ENCODE results near the gene TRERF1. TPM values are rescaled to one million over a fixed set of nuclear protein-coding genes. Genes with fewer than 3 reads are reported as not detected.

The TRERF1 gene
- polyA plus RNA-seq, 1 of the 3 experiments (the other 2 are of a cell fraction) = 3.6 TPM

DNA sequence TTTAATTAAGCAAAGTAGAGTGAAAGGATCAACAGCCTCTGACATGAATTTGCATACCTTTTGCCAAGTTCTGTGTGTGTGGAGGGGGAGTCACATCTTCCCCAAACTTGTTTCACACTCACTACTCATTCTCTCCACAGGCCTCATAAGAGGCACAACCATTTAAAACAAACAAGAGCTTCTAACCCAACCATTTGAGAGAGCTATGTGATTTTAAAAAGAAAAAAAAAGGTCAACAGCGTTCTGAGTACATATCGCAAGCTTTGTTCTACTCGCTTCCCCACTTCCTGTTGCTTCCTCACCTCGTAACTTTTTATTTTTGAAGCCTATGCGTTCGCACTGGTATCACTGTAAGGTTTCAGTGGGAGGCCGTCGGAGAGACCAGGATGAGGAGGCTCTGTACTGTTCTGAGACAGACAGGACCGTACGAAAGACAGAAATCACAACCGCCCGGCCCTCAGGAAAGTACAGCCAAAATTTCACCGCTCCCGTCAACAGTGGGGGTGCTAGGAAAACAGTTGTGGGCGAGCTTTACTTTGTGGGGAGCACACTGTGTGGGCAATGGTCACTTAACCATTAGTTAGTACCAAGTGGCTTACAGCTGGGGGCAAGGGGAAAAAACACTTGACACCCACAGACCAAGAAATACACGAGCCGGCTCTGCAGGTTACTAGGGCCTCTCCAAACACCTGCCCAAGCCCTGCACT is 61.3 kb downstream of the TRERF1 start:
- Histone ChIP-seq H2AFZ (ENCODE audit: low read depth) (no peak overlapping the region), H4K20me1 (ENCODE audit: insufficient read depth) (peaks cover 28% of the 10 kb centered on the region; the same call in 1 of the 2 replicates), H3K36me3 (replicated peaks in 1 of 2; ENCODE audit: control insufficient read depth in 1 of 2, insufficient read depth in 2 of 2, low read length in 1 of 2) (no peaks in the 10 kb centered on the region), H3K4me3 (ENCODE audit: low read depth in 2 of 2, low read length in 1 of 2) (no peak overlapping the region), H3K4me1 (ENCODE audit: control insufficient read depth in 1 of 2, insufficient read depth in 2 of 2, low read depth in 1 of 2, low read length in 1 of 2) (no peaks in the 10 kb centered on the region), H3K9ac (no peak overlapping the region), H3K79me2 (ENCODE audit: insufficient read depth) (peaks cover 17% of the 10 kb centered on the region), H3K9me3 (no peaks in the 10 kb centered on the region), H3F3A (replicated peaks; ENCODE audit: insufficient read depth) (no peaks in the 10 kb centered on the region), H3K9me2 (no peaks in the 10 kb centered on the region), H3K27me3 (ENCODE audit: insufficient read depth) (no peaks in the 10 kb centered on the region), H3K4me2 (no peak overlapping the region), H3K27ac (ENCODE audit: low read depth in 2 of 2, low read length in 1 of 2) (no peak overlapping the region)
- WGBS (ENCODE audit: low lambda C conversion rate) = 95% methylated on average over 17 of the region's 17 CpGs
- ChIA-PET POLR2A (no interaction called here), CTCF (interaction anchor here (1.2 to 1.6 kb wide), 2 partner anchors 9 to 157 kb away, joined by 5 read pairs; no protein-coding TSS in a partner anchor)
- TF ChIP-seq RAD21 (IDR thresholded peaks at IDR 0.05; ENCODE audit: low read length) (no peak), GABPA (IDR thresholded peaks at IDR 0.05; ENCODE audit: low read depth) (no peak), YY1 (IDR thresholded peaks at IDR 0.05; ENCODE audit: low read depth) (no peak), GATA2 (CRISPR knock-in tag; IDR thresholded peaks at IDR 0.05) (no peak), POLR2AphosphoS5 (IDR thresholded peaks at IDR 0.05; ENCODE audit: low read depth, low read length) (no peak), MEF2A (IDR thresholded peaks at IDR 0.05; ENCODE audit: borderline replicate concordance, low read depth) (no peak), RFX5 (IDR thresholded peaks at IDR 0.05; ENCODE audit: low read length) (no peak)
- TF ChIP-seq, protein P1, sequence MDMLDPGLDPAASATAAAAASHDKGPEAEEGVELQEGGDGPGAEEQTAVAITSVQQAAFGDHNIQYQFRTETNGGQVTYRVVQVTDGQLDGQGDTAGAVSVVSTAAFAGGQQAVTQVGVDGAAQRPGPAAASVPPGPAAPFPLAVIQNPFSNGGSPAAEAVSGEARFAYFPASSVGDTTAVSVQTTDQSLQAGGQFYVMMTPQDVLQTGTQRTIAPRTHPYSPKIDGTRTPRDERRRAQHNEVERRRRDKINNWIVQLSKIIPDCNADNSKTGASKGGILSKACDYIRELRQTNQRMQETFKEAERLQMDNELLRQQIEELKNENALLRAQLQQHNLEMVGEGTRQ (IDR thresholded peaks at IDR 0.05; ENCODE audit: borderline replicate concordance, low read depth, low read length) = no peak
- TF ChIP-seq, protein P2, sequence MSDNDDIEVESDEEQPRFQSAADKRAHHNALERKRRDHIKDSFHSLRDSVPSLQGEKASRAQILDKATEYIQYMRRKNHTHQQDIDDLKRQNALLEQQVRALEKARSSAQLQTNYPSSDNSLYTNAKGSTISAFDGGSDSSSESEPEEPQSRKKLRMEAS (IDR thresholded peaks at IDR 0.05; ENCODE audit: low read depth) = no peak
- TF ChIP-seq, protein P3, sequence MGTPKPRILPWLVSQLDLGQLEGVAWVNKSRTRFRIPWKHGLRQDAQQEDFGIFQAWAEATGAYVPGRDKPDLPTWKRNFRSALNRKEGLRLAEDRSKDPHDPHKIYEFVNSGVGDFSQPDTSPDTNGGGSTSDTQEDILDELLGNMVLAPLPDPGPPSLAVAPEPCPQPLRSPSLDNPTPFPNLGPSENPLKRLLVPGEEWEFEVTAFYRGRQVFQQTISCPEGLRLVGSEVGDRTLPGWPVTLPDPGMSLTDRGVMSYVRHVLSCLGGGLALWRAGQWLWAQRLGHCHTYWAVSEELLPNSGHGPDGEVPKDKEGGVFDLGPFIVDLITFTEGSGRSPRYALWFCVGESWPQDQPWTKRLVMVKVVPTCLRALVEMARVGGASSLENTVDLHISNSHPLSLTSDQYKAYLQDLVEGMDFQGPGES (IDR thresholded peaks at IDR 0.05; ENCODE audit: low read depth, low read length) = no peak
- TF ChIP-seq, protein P4, sequence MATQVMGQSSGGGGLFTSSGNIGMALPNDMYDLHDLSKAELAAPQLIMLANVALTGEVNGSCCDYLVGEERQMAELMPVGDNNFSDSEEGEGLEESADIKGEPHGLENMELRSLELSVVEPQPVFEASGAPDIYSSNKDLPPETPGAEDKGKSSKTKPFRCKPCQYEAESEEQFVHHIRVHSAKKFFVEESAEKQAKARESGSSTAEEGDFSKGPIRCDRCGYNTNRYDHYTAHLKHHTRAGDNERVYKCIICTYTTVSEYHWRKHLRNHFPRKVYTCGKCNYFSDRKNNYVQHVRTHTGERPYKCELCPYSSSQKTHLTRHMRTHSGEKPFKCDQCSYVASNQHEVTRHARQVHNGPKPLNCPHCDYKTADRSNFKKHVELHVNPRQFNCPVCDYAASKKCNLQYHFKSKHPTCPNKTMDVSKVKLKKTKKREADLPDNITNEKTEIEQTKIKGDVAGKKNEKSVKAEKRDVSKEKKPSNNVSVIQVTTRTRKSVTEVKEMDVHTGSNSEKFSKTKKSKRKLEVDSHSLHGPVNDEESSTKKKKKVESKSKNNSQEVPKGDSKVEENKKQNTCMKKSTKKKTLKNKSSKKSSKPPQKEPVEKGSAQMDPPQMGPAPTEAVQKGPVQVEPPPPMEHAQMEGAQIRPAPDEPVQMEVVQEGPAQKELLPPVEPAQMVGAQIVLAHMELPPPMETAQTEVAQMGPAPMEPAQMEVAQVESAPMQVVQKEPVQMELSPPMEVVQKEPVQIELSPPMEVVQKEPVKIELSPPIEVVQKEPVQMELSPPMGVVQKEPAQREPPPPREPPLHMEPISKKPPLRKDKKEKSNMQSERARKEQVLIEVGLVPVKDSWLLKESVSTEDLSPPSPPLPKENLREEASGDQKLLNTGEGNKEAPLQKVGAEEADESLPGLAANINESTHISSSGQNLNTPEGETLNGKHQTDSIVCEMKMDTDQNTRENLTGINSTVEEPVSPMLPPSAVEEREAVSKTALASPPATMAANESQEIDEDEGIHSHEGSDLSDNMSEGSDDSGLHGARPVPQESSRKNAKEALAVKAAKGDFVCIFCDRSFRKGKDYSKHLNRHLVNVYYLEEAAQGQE (IDR thresholded peaks at IDR 0.05; ENCODE audit: low read depth, low read length) = no peak
- DNase-seq = no peak

Data from SK-N-SH (cell line).